SH-SY5Y (cell line): Measurements from ENCODE around the gene SYCP3.

Source experiments
- GATA2 ChIP-seq: IDR thresholded peaks from 2 replicates; pipeline ENCODE4 v1.6.1; 2011; ENCODE audit warnings: mild to moderate bottlenecking, low read depth, low read length
- GATA3 ChIP-seq: IDR thresholded peaks from 2 replicates; pipeline ENCODE4 v1.6.1; 2011; ENCODE audit warnings: low read depth, mild to moderate bottlenecking, low read length, moderate library complexity

- TF ChIP-seq GATA2: no peak
- TF ChIP-seq GATA3: no peak
These were observed 6.9 kb upstream of the SYCP3 start for GRCh38 chr12:101746196-101746595.
